Measurements from ENCODE around the gene NADK. TPM values are rescaled to one million over a fixed set of nuclear protein-coding genes. Genes with fewer than 3 reads are reported as not detected.

Gene NADK
- total and polyA plus RNA-seq, 11 donors = 17.7 to 45.2 (median 23.3) TPM

DNA sequence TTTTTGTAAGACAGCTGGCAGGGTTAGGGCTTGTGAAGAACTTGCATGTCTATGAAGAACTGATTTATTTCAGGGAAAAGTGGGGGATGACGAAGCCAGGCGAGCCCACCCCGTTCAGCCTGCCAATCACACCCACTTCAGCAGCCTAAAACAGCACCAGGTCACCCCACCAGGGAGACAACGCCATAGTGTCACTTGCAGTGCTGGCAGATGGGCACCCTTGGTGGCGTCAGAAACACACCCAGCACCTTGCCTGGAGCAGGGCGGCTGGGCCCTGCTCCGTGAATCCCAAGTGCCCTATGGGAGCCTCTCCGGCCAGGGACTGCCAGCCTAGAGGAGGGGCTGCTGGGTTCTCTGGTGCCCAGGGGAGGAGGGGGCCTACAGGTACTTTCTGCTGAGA, 5.0 kb upstream of the NADK start:
- Histone ChIP-seq H3K4me3 (peak overlapping the region in 1 of 12 donors; percentile 41), H3K27ac (peak overlapping the region in 10 of 12 donors; percentile 10 to 96 (median 62)), H3K9me3 (no peaks in the 10 kb centered on the region), H3K27me3 (no peaks in the 10 kb centered on the region), H3K36me3 (peaks cover 0 to 40% (median 39%) of the 10 kb centered on the region in 9 donors), H3K4me1 (peaks cover 13 to 66% (median 49%) of the 10 kb centered on the region in 12 donors)
- WGBS, 4 donors = 70 to 83% (median 81%) methylated on average over 8 of the region's 8 CpGs
- DNase-seq (peak in 1 of 5 donors; percentile 51), ATAC-seq (no peak)
- TF ChIP-seq POLR2A (IDR thresholded peaks at IDR 0.05) = no peak
- TF ChIP-seq, protein P1, sequence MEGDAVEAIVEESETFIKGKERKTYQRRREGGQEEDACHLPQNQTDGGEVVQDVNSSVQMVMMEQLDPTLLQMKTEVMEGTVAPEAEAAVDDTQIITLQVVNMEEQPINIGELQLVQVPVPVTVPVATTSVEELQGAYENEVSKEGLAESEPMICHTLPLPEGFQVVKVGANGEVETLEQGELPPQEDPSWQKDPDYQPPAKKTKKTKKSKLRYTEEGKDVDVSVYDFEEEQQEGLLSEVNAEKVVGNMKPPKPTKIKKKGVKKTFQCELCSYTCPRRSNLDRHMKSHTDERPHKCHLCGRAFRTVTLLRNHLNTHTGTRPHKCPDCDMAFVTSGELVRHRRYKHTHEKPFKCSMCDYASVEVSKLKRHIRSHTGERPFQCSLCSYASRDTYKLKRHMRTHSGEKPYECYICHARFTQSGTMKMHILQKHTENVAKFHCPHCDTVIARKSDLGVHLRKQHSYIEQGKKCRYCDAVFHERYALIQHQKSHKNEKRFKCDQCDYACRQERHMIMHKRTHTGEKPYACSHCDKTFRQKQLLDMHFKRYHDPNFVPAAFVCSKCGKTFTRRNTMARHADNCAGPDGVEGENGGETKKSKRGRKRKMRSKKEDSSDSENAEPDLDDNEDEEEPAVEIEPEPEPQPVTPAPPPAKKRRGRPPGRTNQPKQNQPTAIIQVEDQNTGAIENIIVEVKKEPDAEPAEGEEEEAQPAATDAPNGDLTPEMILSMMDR (IDR thresholded peaks at IDR 0.05) = no peak
- intact Hi-C loops (cut with DNase I) = loop anchor here in 2 of 10 donors (5.0 to 10.0 kb wide), 2 partner anchors 111 to 124 kb away; partner anchors contain the start of gene GNB1 (in 1 of the 2)

- no peaks in the 10 kb centered on the region for H3K27me3 ChIP-seq
- 8 to 13% (median 11%) methylated on average over 26 to 36 of the region's 36 CpGs for WGBS, 4 donors
- H3K4me1 ChIP-seq = peaks cover 10 to 59% (median 44%) of the 10 kb centered on the region in 12 donors
- peak; percentile 50 to 78 (median 62) for DNase-seq
- H3K4me3 ChIP-seq = peak overlapping the region in 10 of 12 donors; percentile 3 to 46 (median 28)
- H3K36me3 ChIP-seq = peaks cover 0 to 33% (median 32%) of the 10 kb centered on the region in 9 donors
- H3K9me3 ChIP-seq = no peaks in the 10 kb centered on the region
- peak in 3 of 4 donors; percentile 47 to 57 (median 51) for ATAC-seq
- TF ChIP-seq, protein P1 (IDR thresholded peaks at IDR 0.05) = no peak
- no peak for TF ChIP-seq POLR2A (IDR thresholded peaks at IDR 0.05)
- intact Hi-C loops (cut with DNase I) = loop anchor here in 2 of 10 donors (5.0 to 10.0 kb wide), 2 partner anchors 112 to 125 kb away; partner anchors contain the start of gene GNB1 (in 1 of the 2)
- H3K27ac ChIP-seq = peak overlapping the region in 11 of 12 donors; percentile 53 to 96 (median 63)
Measured at GRCh38 chr1:1782399-1783221, 4.3 kb upstream of the NADK start.

DNA sequence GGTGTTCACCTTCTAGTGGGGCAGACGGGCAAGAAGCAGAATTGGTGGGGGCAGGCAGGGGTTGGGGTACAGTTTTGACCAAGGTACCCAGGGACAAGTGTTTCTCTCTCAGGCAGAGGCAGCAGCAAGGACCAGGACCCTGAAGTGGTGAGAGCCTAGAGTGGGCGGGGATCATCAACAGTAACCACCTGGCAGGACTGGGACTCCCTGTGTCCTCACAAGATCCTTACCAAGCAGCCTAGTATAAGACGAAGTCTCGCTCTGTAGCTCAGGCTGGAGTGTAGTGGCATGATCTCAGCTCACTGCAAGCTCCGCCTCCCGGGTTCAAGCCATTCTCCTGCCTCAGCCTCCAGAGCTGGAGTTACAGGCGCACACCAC, 3.2 kb upstream of the NADK start:
- intact Hi-C loops (cut with DNase I) = loop anchor here in 2 of 10 donors (5.0 to 10.0 kb wide), 2 partner anchors 113 to 126 kb away; partner anchors contain the start of gene GNB1 (in 1 of the 2)

More for the DNA sequence above, 3.2 kb upstream of the NADK start:
- 79 to 82% (median 81%) methylated on average over 7 of the region's 7 CpGs for WGBS, 4 donors
- H3K9me3 ChIP-seq = no peaks in the 10 kb centered on the region
- DNase-seq (no peak), ATAC-seq (no peak)
- H3K36me3 ChIP-seq = peaks cover 0 to 22% (median 21%) of the 10 kb centered on the region in 9 donors
- TF ChIP-seq, protein P1 (IDR thresholded peaks at IDR 0.05) = no peak
- no peak for TF ChIP-seq POLR2A (IDR thresholded peaks at IDR 0.05)
- H3K27me3 ChIP-seq = no peaks in the 10 kb centered on the region
- H3K4me1 ChIP-seq = peaks cover 10 to 69% (median 52%) of the 10 kb centered on the region in 12 donors
- peak overlapping the region in 4 of 12 donors; percentile 53 to 96 (median 68) for H3K27ac ChIP-seq
- no peak overlapping the region for H3K4me3 ChIP-seq
